DMS153 treated with DMSO at 0.1 percent for 48 hours (cell line): ENCODE measurements around the gene PF4V1.

Source experiments
- DNase-seq: peaks from one replicate; lab custom pipeline; 2025; ENCODE audit not compliant: unreplicated experiment; lab: John Stamatoyannopoulos, UW

PF4V1 gene

DNA sequence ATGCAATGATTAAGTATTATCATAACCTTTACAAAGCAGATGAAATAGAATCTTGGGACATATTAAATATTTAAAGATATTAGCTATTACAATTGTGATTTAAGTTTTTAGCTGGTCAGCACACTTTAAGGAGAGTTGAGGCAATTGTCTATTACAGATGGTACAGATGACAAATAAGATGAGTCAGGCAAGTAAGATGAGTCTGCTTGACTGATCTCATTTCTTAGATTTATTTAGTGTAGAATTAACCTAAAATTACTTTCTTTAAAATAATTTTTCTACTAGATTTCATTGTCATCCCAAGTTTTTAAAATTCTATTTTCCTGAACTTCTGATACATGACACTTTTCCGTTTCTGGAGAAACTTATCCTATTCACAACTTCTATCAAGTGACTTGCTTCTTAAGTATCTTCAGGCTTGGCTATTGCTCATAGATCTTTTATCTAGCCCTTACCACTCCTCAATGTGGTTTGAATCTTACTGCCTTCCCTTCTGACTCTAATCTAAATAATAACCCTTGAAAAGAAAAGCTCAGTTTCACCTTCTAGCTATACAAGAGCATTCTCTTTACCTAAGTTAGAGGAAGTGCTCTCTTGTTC, 49.0 kb downstream of the PF4V1 start:
- DNase-seq: no peak

DNA sequence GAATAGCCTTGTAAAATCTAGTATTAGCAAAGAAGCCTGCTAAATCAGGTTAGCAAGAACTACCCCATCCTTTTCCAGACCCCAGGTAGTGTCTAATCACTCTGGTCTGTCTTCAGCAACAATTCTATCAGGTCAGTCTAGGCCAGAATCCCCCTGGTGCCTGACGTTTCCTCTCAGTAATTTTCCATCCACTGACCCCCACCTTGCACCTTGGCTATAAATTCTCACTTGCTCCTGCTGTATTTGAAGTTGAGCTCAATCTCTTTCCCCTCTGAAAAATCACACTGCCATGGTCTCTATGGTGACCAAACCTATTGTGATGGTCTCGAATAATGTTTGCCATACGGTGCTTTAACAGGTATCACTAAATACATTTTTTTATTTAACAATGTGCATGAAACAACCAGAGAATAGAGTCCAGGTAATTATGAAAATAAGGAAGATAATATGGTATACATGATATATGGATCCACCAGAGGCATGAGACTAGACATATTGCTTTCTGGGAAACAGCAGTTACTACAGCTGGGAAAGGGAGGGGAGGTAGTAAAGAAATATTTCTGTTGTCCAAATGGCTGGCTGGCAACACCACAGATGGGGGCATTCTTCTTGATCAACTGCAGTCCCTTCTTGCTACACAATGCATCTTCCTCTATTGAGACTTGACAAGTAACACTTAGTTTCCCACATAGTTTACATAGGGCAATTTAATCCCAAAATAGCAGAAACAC, 49.9 kb downstream of the PF4V1 start:
- no peak for DNase-seq
